Fibroblast of villous mesenchyme (primary cell): ENCODE results near the gene ABCA2. TPM values are rescaled to one million over a fixed set of nuclear protein-coding genes. Genes with fewer than 3 reads are reported as not detected.

Experiments
- DNase-seq: peaks from one replicate; pipeline ENCODE4 v3.0.0-alpha.2; 2010; ENCODE audit warnings: low read depth
- H3K4me3 ChIP-seq: 2 replicates; pipeline ENCODE4 v1.5.1; 2011; ENCODE audit warnings: low read depth, mild to moderate bottlenecking, low read length
- CTCF ChIP-seq: IDR thresholded peaks from 2 replicates; pipeline ENCODE4 v1.5.1; 2012; ENCODE audit warnings: low read depth, mild to moderate bottlenecking, low read length; ENCODE audit not compliant: insufficient read depth
- total RNA-seq: library from RNA; depleted of rRNA; stranded (reverse); fragments of >200 nt; gene quantifications from 2 replicates; pipeline ENCODE4 v1.2.3, GENCODE V29; 2012

Gene ABCA2
- total RNA-seq, 1 donor: 14.7 TPM

- no peak overlapping the region for H3K4me3 ChIP-seq
- no peak for TF ChIP-seq CTCF
- no peak for DNase-seq
Observed at GRCh38 chr9:136988872-136989271, 39.2 kb downstream of the ABCA2 start.

- H3K4me3 ChIP-seq: no peak overlapping the region
- TF ChIP-seq CTCF: no peak
- no peak for DNase-seq
Observed at GRCh38 chr9:136985853-136986252, 42.2 kb downstream of the ABCA2 start.

DNA sequence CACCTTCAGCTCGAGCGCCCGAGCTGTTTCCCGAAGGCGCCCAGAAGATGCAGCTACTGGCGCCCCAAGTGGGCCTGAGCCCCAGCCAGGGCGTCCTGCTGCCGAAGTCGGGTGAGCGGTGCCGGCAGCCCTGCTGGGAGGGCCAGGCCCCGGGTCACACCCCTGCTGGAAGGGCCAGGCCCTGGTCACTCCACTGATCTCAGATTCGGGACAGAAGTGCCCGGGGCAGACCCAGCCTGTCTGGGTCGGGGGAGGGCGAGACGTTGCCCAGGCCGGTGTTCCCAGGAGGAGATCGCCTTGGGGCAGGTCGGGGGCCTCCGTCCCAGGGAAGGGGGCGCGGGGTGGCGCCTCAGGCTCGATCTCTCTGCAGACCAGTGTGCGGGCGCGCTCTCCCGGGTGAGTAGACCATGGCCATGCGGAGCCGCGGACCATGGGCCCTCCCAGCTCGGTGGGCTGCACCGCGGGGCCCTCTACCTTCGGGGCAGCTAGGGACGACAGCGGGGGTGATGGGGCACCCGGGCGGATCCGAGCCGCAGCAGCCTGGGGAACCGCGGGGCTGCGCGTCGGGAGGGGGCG, 42.9 kb downstream of the ABCA2 start:
- no peak for TF ChIP-seq CTCF
- H3K4me3 ChIP-seq: no peak overlapping the region
- DNase-seq: no peak

- no peak overlapping the region for H3K4me3 ChIP-seq
- DNase-seq: no peak
- no peak for TF ChIP-seq CTCF
Observed at GRCh38 chr9:136984464-136985026, 43.5 kb downstream of the ABCA2 start.

GRCh38 chr9:136983656-136984314, 44.3 kb downstream of the ABCA2 start:
- DNase-seq: no peak

DNA sequence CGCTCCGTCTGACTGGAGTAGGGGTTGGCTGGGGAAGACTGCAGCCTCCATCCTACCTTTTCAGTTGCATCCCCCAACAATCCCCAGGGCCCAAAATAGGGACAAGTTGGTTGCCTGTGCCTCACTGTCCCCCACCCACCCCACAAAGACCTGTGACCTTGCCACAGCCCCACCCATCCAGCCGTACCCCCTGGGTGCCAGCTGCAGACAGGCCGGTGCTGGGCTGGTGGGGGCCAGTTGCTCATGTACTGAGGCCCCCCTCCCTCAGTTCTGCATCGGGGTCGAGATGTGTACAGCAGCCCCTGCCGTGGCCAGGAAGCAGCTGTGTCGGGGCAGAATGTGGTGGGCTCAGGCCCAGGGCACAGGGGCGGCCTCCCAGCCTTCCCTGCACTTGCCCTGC, 44.9 kb downstream of the ABCA2 start:
- TF ChIP-seq CTCF: no peak
- DNase-seq: no peak
- no peak overlapping the region for H3K4me3 ChIP-seq

More at GRCh38 chr9:136983656-136984314, 44.3 kb downstream of the ABCA2 start:
- TF ChIP-seq CTCF: no peak
- H3K4me3 ChIP-seq: no peak overlapping the region
